D341Med (cell line): ENCODE data around the gene WSCD1.

Experiments used
- DNase-seq: peaks from one replicate; pipeline ENCODE4 v3.0.0; 2012; ENCODE audit warnings: low spot score

WSCD1 gene

DNA sequence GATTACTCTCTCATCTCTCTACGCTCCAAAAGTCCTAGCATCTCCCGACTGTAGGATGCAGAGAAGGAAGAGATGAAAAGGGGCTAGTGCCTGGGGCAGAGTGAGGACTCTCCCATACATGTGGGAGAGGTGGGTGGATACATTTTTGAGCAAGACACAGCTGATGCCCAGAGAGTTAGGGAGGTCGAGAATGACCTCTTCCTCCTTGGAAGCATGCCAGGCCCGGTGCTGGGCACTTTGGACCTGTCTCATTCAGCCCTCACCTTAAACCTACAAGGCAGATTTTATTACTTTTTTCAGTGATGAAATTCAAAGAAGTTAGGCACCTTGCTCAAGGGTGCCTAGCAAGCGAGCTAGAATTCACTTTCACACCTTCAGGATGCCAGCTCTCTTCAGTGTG lies 38.2 kb downstream of the WSCD1 start:
- DNase-seq, result no peak

GRCh38 chr17:6108987-6109386 lies 38.8 kb downstream of the WSCD1 start:
- DNase-seq, result no peak

DNA sequence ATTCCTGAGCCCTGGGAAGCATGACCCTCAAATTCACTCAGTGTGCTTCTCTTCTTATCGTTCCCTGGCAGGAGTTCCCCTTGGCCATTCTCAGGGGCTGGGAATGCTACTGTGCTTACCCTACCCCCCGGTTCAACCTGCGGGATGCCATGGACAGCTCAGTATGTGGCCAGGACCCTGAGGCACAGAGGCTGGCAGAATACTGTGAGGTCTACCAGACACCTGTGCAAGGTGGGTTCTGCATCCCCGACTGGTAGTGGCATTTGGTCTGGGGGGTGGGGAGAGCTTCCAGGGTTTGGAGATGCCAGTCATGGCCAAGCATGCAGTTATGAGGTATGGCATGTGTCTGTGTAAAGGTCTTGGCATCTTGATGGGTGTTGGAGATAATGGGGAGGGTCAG lies 39.4 kb downstream of the WSCD1 start:
- no peak for DNase-seq

- no peak for DNase-seq
Measured at GRCh38 chr17:6110088-6110487, 39.9 kb downstream of the WSCD1 start.

GRCh38 chr17:6110592-6110991 lies 40.4 kb downstream of the WSCD1 start:
- no peak for DNase-seq

DNA sequence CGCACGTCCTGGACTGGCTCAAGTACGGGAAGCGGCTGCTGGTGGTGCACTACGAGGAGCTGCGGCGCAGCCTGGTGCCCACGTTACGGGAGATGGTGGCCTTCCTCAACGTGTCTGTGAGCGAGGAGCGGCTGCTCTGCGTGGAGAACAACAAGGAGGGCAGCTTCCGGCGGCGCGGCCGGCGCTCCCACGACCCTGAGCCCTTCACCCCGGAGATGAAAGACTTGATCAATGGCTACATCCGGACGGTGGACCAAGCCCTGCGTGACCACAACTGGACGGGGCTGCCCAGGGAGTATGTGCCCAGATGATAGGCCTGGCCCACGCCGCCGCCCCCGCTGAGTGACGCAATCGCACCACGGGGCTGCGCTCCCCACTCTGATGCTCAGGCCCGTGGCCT lies 50.2 kb downstream of the WSCD1 start:
- no peak for DNase-seq

GRCh38 chr17:6124856-6125255 lies 54.7 kb downstream of the WSCD1 start:
- DNase-seq, result no peak

- DNase-seq, result no peak
Measured at GRCh38 chr17:6126768-6127167, 56.6 kb downstream of the WSCD1 start.

- DNase-seq, result no peak
Measured at GRCh38 chr17:6134721-6135120, 64.5 kb downstream of the WSCD1 start.

DNA sequence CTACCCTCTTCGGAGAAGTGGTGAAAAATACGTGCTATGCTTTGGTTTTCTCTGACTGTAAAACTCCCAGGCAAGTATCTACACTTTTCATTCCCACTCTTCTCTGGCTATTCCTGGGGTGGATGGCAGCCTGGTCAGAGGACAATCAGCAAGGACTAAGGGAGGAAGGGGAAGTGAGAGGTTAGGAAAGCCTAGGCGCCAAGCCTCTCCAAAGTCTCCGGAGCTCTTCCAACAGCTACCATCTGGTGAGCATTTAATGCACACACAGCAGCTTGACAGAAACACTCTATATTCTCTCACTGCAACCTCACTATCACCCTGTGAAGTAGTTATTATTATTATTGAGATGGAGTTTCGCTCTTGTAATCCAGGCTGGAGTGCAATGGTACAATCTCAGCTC lies 65.1 kb downstream of the WSCD1 start:
- DNase-seq, result no peak

DNA sequence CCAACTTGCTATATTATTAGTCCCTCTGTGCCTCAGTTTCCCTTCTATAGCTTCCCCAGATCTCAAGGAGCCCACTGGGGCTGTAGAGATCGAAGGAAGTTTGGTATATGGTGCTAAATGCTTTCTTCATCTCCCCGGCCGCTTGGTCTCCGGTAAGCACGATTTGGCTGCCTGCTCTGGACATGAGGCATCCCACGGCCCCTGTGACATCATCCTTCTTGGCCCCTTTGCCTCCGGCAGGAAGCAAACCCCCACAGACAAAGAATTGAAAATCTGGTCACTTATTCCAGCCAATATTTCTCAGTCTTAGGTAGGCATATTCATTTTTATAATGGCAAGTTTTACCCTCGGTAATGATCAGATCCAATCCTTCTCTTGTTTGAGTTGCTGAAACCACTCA lies 65.8 kb downstream of the WSCD1 start:
- no peak for DNase-seq

- DNase-seq, result no peak
Measured at GRCh38 chr17:6137716-6138502, 67.7 kb downstream of the WSCD1 start.

GRCh38 chr17:6138761-6139446 lies 68.7 kb downstream of the WSCD1 start:
- DNase-seq, result no peak

DNA sequence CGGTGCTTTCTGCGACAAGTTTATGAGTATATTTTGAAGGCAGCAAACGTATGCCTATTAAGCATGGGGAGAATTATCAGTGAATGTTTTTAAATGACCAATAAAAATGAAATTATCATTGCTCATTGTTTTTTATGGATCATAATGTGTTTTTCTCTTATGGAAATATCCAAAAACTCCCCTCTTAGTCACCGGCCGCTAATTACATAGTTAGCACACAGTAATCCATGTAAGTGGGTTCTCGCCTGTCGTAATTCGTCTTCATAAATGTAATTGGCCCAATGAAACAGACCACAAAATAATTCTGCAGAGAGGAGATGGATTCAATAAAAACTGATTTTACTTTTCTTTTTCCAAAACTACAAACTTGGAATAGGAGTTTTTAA lies 69.3 kb downstream of the WSCD1 start:
- DNase-seq, result no peak

GRCh38 chr17:6140188-6140587 lies 70.0 kb downstream of the WSCD1 start:
- no peak for DNase-seq

GRCh38 chr17:6140728-6141330 lies 70.7 kb downstream of the WSCD1 start:
- no peak for DNase-seq

GRCh38 chr17:6142701-6143100 lies 72.5 kb downstream of the WSCD1 start:
- no peak for DNase-seq

DNA sequence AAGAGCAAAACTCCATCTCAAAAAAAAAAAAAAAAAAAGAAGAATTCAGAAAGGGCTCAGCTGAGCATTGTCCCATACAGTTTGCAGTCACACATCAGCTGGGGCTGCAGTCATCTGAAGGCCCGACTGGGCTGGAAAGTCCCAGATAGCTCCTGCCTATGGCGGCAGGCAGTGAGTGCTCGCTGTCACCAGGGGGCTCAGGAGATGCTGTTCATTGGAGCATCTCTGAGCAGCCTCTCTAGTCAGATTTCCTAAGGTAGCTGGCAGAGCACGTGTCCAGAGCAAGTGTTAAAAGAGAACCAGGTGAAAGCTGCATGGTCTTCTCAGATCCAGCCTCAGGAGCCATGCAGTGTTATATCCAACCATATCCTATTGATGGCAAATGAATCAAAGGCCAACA lies 75.8 kb downstream of the WSCD1 start:
- DNase-seq, result no peak

DNA sequence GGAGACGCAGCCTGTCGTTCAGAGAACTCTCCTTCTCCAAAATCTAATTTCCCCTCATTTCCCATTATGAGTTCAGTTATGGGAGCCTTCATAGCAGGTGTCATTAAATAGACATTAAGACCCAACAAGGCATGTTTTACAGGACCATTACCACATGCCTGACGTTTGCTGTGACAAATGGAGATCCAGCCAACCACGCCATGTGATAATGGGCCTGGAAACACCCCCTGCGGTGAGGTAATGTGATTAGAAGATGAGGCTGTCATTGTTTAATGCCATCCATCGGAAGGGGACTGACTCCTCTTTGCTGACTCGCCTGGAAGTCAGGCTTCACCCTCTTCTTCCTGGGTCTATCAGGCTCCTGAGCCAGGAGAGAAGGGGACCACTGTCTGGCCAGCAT lies 76.9 kb downstream of the WSCD1 start:
- no peak for DNase-seq

GRCh38 chr17:6153375-6153774 lies 83.2 kb downstream of the WSCD1 start:
- no peak for DNase-seq

DNA sequence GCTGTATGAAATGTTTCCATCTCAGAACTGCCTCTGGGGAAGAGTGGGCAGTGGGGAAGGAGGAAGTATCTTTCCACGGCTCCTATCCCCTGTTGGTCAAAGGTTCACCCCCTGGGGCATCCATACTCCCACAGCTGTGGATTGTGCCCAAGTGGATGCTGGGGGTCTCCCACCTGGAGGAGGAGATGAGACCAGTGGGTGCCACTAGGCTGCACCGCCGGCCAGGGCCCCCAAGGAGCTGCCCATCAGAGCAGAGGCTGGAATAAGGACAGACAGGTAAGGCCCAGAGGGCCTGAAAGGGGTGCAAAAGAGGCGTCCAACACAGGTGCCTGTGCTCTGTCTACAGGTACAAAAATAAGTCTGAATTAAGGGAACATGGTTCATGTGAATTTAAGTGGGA lies 87.5 kb downstream of the WSCD1 start:
- DNase-seq, result no peak

GRCh38 chr17:6159541-6160231 lies 89.5 kb downstream of the WSCD1 start:
- no peak for DNase-seq

- no peak for DNase-seq
Measured at GRCh38 chr17:6160232-6160555, 90.0 kb downstream of the WSCD1 start.
